ENCODE measurements around the gene PACS2. TPM values are rescaled to one million over a fixed set of nuclear protein-coding genes. Genes with fewer than 3 reads are reported as not detected.

The PACS2 gene
- total RNA-seq, 1 experiment from 2014 or later, result 55.2 TPM

- ATAC-seq (no peak), DNase-seq (ENCODE audit: low read depth, low spot score) (no peak)
- BruUV-seq (replicated peaks), result no TSS peak
- H3K36me3 ChIP-seq (ENCODE audit: control insufficient read depth, insufficient read depth, low read length), result no peaks in the 10 kb centered on the region
- in situ Hi-C loops (cut with HindIII; ENCODE audit: low pct_unique_long_range_greater_than_20kb, low sequenced_read_pairs) (no loop called here), intact Hi-C loops (cut with micrococcal nuclease; ENCODE audit: unreplicated experiment) (no loop called here)
- no peaks in the 10 kb centered on the region for H3K9me3 ChIP-seq (ENCODE audit: control insufficient read depth, insufficient read depth, low read depth, low read length)
- POLR2A ChIA-PET, result no interaction called here
- no peaks in the 10 kb centered on the region for H3K4me1 ChIP-seq (ENCODE audit: control insufficient read depth, insufficient read depth, low read length)
- no peaks in the 10 kb centered on the region for H3K27me3 ChIP-seq (ENCODE audit: control insufficient read depth, insufficient read depth, low read length)
- no peak for TF ChIP-seq REST (IDR thresholded peaks at IDR 0.05; ENCODE audit: insufficient read depth in 1 of 2, low read depth in 2 of 2, low read length in 1 of 2)
- no peak for TF ChIP-seq POLR2AphosphoS5 (IDR thresholded peaks at IDR 0.05; ENCODE audit: low read depth, low read length)
- TF ChIP-seq CTCF (IDR thresholded peaks at IDR 0.05), result no peak
- TF ChIP-seq SIN3A (IDR thresholded peaks at IDR 0.05; ENCODE audit: borderline replicate concordance, insufficient read depth, low read depth, low read length), result no peak
- TF ChIP-seq TCF7L2 (IDR thresholded peaks at IDR 0.05; ENCODE audit: low read depth, low read length), result no peak
- H3K27ac ChIP-seq (ENCODE audit: low read length), result no peak overlapping the region
- CTCF ChIA-PET, result no interaction called here
- H3K4me3 ChIP-seq (ENCODE audit: low read depth in 2 of 2, low read length in 2 of 2), result no peak overlapping the region
Observed at GRCh38 chr14:105324080-105324778, 9.7 kb downstream of the PACS2 start.

- ChIA-PET POLR2A (no interaction called here), CTCF (no interaction called here)
- DNase-seq (ENCODE audit: low read depth, low spot score) (no peak), ATAC-seq (no peak)
- H3K4me1 ChIP-seq (ENCODE audit: control insufficient read depth, insufficient read depth, low read length), result no peaks in the 10 kb centered on the region
- no peak overlapping the region for H3K27ac ChIP-seq (ENCODE audit: low read length)
- no peaks in the 10 kb centered on the region for H3K9me3 ChIP-seq (ENCODE audit: control insufficient read depth, insufficient read depth, low read depth, low read length)
- TF ChIP-seq SIN3A (IDR thresholded peaks at IDR 0.05; ENCODE audit: borderline replicate concordance, insufficient read depth, low read depth, low read length) (no peak), TCF7L2 (IDR thresholded peaks at IDR 0.05; ENCODE audit: low read depth, low read length) (no peak), POLR2AphosphoS5 (IDR thresholded peaks at IDR 0.05; ENCODE audit: low read depth, low read length) (no peak), CTCF (IDR thresholded peaks at IDR 0.05) (no peak), REST (IDR thresholded peaks at IDR 0.05; ENCODE audit: insufficient read depth in 1 of 2, low read depth in 2 of 2, low read length in 1 of 2) (no peak)
- no peaks in the 10 kb centered on the region for H3K36me3 ChIP-seq (ENCODE audit: control insufficient read depth, insufficient read depth, low read length)
- intact Hi-C loops (cut with micrococcal nuclease; ENCODE audit: unreplicated experiment), result no loop called here
- H3K27me3 ChIP-seq (ENCODE audit: control insufficient read depth, insufficient read depth, low read length), result no peaks in the 10 kb centered on the region
- in situ Hi-C loops (cut with HindIII; ENCODE audit: low pct_unique_long_range_greater_than_20kb, low sequenced_read_pairs), result no loop called here
- H3K4me3 ChIP-seq (ENCODE audit: low read depth in 2 of 2, low read length in 2 of 2), result no peak overlapping the region
- BruUV-seq (replicated peaks), result no TSS peak
Observed at GRCh38 chr14:105324871-105325270, 10.3 kb downstream of the PACS2 start.
